SKM-1 (cell line): ENCODE results near the gene SNHG17.
"Not testable (repeated sequence)": the region's sequence is repeated elsewhere in the genome, so short reads cannot be mapped to it uniquely, and the experiment has no call there.

Experiments
- DNase-seq: peaks from one replicate; lab custom pipeline; 2025; ENCODE audit not compliant: unreplicated experiment; lab: John Stamatoyannopoulos, UW

The SNHG17 gene

GRCh38 chr20:38421915-38422314 is 13.2 kb downstream of the SNHG17 start:
- DNase-seq, result no peak

DNA sequence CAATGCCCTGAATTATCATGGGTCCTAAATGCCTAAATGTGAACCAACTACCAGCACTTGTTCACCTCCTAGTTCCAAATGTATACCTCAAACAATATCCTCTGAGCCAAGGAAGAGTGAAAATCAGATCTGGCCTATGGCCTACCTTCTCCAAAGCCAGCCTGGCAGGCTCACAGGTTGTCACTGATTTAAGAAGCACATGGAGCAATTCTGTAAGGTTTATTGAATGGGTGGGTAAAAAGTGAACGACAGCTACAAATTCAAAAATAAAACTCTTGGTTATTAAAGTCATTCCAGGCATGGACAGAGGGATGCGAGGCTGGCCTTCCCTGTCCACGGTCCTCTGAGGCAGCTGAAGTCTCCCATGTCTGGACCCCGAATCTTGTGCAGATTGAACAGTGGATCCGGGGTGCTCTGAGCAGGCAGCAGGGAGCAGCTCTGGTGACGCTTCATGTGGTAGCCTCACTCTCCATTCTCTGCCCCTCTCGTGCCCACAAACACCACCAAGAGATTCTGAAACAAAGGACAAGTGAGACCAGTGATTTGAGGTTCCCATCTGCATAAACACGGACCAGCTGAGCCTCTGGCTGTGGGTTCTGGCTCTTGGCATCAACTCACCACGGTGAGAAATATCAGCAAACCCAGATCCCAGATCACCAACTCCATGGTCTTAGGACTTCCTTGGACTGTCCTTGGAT is 14.6 kb downstream of the SNHG17 start:
- no peak for DNase-seq

DNA sequence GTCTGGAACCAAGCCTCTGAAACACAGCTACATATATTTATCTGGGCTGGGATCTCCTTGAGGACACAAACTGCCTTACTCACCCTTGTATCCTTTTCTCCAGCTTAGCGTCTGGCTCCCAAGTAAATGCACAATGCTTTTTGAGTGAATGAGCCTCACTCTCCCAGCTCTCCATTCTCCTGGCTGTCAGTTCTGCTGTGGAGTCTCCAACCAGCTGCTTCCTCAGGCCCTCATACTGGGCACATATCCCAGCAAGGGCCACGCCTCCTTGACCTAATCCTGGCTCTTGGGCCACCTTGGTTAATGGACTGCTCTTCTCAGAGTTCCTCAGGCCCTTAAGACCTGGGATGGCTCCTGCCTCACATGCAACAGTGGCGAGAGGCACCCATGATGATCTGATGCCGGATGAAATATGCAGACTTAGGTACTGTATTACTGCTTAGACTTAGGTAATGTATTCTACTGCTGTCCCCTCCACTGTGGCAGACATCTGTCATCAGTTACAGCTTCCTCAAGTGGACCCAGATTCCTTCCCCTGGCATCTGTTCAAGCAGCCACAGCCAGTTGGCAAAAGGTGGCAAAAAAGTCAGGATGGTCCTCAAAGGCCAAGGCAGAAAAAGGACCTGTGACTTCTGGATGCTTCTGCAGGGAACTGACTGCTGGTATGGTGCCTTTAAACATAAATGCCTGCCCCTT is 16.5 kb downstream of the SNHG17 start:
- no peak for DNase-seq

GRCh38 chr20:38414769-38415450 is 20.2 kb downstream of the SNHG17 start:
- DNase-seq, result no peak

- DNase-seq, result no peak
Measured at GRCh38 chr20:38412877-38413577, 22.1 kb downstream of the SNHG17 start.

DNA sequence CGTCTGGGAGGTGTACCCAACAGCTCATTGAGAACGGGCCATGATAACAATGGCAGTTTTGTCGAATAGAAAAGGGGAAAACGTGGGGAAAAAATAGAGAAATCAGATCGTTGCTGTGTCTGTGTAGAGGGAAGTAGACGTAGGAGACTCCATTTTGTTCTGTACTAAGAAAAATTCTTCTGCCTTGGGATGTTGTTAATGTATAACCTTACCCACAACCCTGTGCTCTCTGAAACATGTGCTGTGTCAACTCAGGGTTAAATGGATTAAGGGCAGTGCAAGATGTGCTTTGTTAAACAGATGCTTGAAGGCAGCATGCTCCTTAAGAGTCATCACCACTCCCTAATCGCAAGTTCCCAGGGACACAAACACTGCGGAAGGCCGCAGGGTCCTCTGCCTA is 27.3 kb downstream of the SNHG17 start:
- DNase-seq, result not testable (repeated sequence)

- no peak for DNase-seq
Measured at GRCh38 chr20:38407321-38407720, 27.8 kb downstream of the SNHG17 start.

GRCh38 chr20:38406476-38406875 is 28.7 kb downstream of the SNHG17 start:
- DNase-seq, result no peak

DNA sequence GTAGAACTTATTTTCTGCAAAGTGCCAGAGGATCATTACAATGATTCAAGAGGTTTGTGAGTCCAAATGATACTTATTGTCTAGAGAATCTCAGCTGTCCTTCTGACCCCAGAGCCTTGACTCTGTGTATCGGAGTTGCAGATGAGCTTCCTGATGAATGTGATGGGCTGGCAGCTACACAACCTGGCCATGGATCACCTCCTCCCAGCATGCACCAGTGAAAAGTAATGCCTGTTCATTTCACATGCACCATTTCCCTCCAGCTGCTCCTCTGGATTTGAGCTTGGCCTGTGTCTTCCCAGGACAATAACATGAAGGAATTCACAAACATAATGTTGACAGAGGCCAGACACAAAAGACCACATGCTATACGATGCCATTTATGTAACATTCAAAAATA is 30.0 kb downstream of the SNHG17 start:
- no peak for DNase-seq

GRCh38 chr20:38404016-38404415 is 31.1 kb downstream of the SNHG17 start:
- no peak for DNase-seq

- no peak for DNase-seq
Measured at GRCh38 chr20:38402816-38403215, 32.3 kb downstream of the SNHG17 start.

GRCh38 chr20:38402089-38402488 is 33.0 kb downstream of the SNHG17 start:
- no peak for DNase-seq

DNA sequence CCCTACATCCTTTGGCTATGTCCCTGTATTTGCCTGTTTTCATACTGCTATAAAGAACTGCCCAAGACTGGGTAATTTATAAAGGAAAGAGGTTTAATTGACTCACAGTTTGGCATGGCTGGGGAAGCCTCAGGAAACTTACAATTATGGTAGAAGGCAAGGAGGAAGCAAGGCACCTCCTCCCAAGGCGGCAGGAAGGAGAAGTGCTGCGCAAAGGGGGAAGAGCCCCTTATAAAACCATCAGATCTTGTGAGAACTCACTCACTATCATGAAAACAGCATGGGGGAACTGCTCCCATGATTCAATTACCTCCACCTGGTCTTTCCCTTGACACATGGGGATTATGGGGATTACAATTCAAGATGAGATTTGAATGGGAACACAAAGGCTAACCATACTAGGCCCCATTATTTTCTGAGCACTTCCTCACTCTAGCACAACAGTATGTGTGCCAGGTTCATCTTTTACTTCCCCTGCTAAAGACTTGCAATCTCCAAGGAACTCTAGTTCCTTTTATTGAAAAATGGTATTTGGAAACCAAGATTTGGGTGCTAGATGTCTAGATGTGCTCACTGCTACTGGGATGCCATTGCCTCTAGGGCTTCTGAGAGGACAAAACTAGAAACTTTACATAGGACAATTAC is 39.3 kb downstream of the SNHG17 start:
- peak; percentile 86 for DNase-seq

GRCh38 chr20:38395165-38395564 is 40.0 kb downstream of the SNHG17 start:
- no peak for DNase-seq

DNA sequence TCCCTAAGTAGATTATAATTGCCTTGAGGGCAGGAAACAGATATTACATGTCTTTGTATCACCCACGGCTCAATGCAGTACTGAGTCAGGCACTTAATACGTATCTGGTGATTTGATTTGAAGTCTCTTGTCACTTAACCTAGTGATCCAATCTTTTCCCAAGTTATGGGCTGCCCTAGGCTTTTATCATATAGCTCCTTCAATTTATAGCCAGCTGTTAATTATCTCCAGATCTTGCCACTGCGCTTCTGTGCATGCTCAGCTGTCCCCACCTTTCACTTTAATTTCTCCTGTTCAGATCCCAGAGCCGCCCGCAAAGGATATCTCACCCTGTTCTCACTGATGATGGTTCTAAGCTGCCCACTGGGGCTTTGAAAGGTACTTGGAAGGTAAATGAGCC is 41.9 kb downstream of the SNHG17 start:
- DNase-seq, result no peak

GRCh38 chr20:38392356-38392755 is 42.8 kb downstream of the SNHG17 start:
- DNase-seq, result no peak

- no peak for DNase-seq
Measured at GRCh38 chr20:38387953-38388352, 47.2 kb downstream of the SNHG17 start.

DNA sequence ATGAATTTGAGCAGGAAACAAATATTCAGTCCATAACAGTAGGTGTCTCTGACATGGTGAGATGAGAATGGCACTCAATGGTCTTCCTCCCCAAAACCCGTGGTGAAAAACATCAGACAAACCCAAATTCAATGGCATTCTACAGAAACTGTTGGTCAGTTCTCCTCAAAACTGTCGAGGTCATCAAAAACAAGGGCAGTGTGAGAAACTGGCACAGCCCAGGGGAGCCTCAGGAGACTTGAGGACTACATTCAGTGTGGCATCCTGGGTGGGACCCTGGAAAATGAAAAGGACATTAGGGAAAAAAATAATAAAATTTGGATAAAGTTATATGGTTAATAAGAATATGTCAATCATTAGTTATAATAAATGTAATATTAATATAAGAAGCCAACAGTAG is 48.3 kb downstream of the SNHG17 start:
- DNase-seq, result no peak

GRCh38 chr20:38386004-38386403 is 49.1 kb downstream of the SNHG17 start:
- DNase-seq, result no peak

DNA sequence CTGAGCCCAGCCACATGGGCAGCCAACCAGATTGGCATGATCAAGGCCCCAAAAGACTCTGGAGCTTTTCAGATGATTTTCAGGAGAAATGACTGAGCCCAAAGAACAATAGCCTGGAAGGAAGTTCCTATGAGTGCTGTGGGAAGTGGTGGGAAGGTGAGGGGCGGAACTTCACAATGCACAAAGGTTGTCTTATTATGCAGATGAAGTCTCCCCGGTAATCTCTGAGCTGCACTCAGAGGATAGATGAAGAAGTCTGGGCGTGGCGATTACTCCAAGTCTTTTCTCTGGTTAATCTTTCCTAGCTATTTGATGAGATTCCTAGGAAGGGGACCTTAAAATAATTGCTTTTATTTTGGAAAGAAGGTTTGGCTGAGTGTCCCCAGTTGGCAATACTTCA is 52.0 kb downstream of the SNHG17 start:
- DNase-seq, result no peak

GRCh38 chr20:38377838-38378237 is 57.3 kb downstream of the SNHG17 start:
- DNase-seq, result not testable (repeated sequence)
